ENCODE measurements around the gene B4GALNT1.

GRCh38 chr12:57609101-57609780 lies 23.8 kb downstream of the B4GALNT1 start:
- TF ChIP-seq CTCF (IDR thresholded peaks at IDR 0.05) (no peak), SREBF2 (IDR thresholded peaks at IDR 0.05) (no peak), MAFK (IDR thresholded peaks at IDR 0.05; ENCODE audit: partially characterized antibody) (no peak), TFCP2L1 (CRISPR knock-in tag; IDR thresholded peaks at IDR 0.05) (no peak), EP300 (IDR thresholded peaks at IDR 0.05) (no peak), POLR2A (IDR thresholded peaks at IDR 0.05; ENCODE audit: low read length) (no peak)
- TF ChIP-seq, protein P1, sequence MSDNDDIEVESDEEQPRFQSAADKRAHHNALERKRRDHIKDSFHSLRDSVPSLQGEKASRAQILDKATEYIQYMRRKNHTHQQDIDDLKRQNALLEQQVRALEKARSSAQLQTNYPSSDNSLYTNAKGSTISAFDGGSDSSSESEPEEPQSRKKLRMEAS (IDR thresholded peaks at IDR 0.05) = no peak
- TF ChIP-seq, protein P2, sequence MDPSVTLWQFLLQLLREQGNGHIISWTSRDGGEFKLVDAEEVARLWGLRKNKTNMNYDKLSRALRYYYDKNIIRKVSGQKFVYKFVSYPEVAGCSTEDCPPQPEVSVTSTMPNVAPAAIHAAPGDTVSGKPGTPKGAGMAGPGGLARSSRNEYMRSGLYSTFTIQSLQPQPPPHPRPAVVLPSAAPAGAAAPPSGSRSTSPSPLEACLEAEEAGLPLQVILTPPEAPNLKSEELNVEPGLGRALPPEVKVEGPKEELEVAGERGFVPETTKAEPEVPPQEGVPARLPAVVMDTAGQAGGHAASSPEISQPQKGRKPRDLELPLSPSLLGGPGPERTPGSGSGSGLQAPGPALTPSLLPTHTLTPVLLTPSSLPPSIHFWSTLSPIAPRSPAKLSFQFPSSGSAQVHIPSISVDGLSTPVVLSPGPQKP (IDR thresholded peaks at IDR 0.05; ENCODE audit: low read depth, low read length) = no peak

All from A549 (cell line).